AG04450 (cell line): Measurements from ENCODE around the gene ADAM8. TPM values are rescaled to one million over a fixed set of nuclear protein-coding genes. Genes with fewer than 3 reads are reported as not detected.

Experiments used
- CTCF ChIA-PET: fragments of 300-600, 350-600 bp; formaldehyde crosslinking; extraction: SDS; loops from one replicate; lab custom pipeline; 2022; ENCODE audit warnings: antibody characterized with exemption, inconsistent platforms; lab: Charles Lee
- POLR2A ChIA-PET: fragments of 350-600 bp; formaldehyde crosslinking; extraction: SDS; loops from one replicate; lab custom pipeline; 2021; ENCODE audit warnings: antibody characterized with exemption, inconsistent platforms; lab: Yijun Ruan, JAX
- DNase-seq: peaks from one replicate; pipeline ENCODE4 v3.0.0-alpha.2; 2011; ENCODE audit warnings: low read depth, low spot score
- H3K27ac ChIP-seq: one replicate; pipeline ENCODE4 v1.5.1; 2012; ENCODE audit warnings: low read depth, low read length, control low read depth
- H3K27me3 ChIP-seq: one replicate; pipeline ENCODE4 v1.6.0; 2012; ENCODE audit warnings: low read length; ENCODE audit not compliant: control insufficient read depth, insufficient read depth
- H3K4me3 ChIP-seq: 2 replicates; pipeline ENCODE4 v1.5.1; 2011; ENCODE audit warnings: mild to moderate bottlenecking, low read depth, low read length, control low read depth
- H3K9me3 ChIP-seq: 2 replicates; pipeline ENCODE4 v1.5.1; 2012; ENCODE audit warnings: low read length; ENCODE audit not compliant: control insufficient read depth, insufficient read depth
- polyA plus RNA-seq: library from polyadenylated mRNA; depleted of rRNA; stranded (reverse); fragments of >200 nt; gene quantifications from 2 replicates; pipeline ENCODE4 v1.2.3, GENCODE V29; 2011
- TF ChIP-seq, protein P1 (sequence below): IDR thresholded peaks from 2 replicates; pipeline ENCODE4 v1.5.1; 2011; ENCODE audit warnings: low read depth, low read length, control low read depth, inconsistent platforms

ADAM8 gene
- polyA plus RNA-seq, 1 experiment = 0.25 TPM

GRCh38 chr10:133298466-133298865, 21.8 kb upstream of the ADAM8 start:
- ChIA-PET CTCF (interaction anchor here (1.9 kb wide), 1 partner anchor 9 kb away, joined by 6 read pairs; no protein-coding TSS in a partner anchor), POLR2A (no interaction called here)
- H3K9me3 ChIP-seq = peaks cover 4% of the 10 kb centered on the region; the same call in 1 of the 2 replicates
- no peaks in the 10 kb centered on the region for H3K27me3 ChIP-seq
- TF ChIP-seq, protein P1, sequence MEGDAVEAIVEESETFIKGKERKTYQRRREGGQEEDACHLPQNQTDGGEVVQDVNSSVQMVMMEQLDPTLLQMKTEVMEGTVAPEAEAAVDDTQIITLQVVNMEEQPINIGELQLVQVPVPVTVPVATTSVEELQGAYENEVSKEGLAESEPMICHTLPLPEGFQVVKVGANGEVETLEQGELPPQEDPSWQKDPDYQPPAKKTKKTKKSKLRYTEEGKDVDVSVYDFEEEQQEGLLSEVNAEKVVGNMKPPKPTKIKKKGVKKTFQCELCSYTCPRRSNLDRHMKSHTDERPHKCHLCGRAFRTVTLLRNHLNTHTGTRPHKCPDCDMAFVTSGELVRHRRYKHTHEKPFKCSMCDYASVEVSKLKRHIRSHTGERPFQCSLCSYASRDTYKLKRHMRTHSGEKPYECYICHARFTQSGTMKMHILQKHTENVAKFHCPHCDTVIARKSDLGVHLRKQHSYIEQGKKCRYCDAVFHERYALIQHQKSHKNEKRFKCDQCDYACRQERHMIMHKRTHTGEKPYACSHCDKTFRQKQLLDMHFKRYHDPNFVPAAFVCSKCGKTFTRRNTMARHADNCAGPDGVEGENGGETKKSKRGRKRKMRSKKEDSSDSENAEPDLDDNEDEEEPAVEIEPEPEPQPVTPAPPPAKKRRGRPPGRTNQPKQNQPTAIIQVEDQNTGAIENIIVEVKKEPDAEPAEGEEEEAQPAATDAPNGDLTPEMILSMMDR = no peak
- H3K27ac ChIP-seq = no peak overlapping the region
- no peak for DNase-seq
- H3K4me3 ChIP-seq = no peak overlapping the region

GRCh38 chr10:133297504-133297903, 20.8 kb upstream of the ADAM8 start:
- CTCF ChIA-PET = no interaction called here

DNA sequence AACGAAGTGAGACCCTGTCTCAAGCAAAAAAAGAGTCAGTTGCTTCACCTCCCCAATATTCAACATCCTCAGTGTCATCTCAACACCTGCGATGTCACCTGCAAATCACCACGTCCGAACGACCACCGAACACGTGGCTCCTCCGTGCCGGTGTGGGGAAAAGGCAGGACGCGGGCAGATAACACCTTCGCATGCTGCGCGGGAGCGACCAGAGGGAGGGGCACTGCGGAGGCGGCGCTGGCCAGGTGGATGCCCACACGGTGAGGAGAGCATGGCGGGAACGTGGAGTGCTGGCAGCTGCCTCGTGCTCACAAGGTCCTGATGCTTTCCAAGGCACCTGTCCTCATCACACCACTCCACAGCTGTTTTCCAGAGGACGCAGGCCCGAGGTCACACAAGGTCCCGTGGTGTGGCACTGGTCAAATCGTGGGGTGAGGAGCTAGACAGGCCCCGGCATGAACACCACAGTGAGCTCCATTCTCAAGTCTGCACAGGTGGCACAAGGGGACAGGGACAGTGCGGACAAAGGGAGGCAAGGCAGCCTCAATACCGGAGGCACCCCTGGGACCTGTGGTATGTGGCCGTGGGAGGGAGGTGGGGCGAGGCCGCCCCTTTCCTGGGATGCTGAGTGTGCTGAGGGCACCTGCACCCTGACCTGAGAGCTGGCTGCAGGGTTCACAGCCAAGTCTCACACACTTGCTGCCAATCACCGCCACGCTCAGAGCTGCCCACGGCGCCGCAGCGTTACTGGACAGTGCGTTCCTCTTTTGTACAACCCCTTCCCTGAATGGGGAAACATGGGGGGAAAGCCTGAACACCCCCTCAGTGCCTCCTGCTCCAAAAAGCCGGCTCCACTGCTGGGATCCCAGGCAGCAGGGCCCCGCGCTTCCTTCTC, 19.0 kb upstream of the ADAM8 start:
- Histone ChIP-seq H3K4me3 (no peak overlapping the region), H3K27me3 (no peaks in the 10 kb centered on the region), H3K9me3 (peaks cover 5% of the 10 kb centered on the region; the same call in 1 of the 2 replicates), H3K27ac (no peak overlapping the region)
- ChIA-PET CTCF (interaction anchor here (1.0 to 1.1 kb wide), 2 partner anchors 34 kb away, joined by 3 read pairs; no protein-coding TSS in a partner anchor), POLR2A (interaction anchor here (0.6 kb wide), 1 partner anchor 41 kb away, joined by 4 read pairs; no protein-coding TSS in a partner anchor)
- DNase-seq = no peak
- TF ChIP-seq, protein P1 = no peak

More at GRCh38 chr10:133297504-133297903, 20.8 kb upstream of the ADAM8 start:
- POLR2A ChIA-PET = no interaction called here
- peaks cover 5% of the 10 kb centered on the region; the same call in 1 of the 2 replicates for H3K9me3 ChIP-seq
- TF ChIP-seq, protein P1 = no peak
- H3K27ac ChIP-seq = no peak overlapping the region
- no peak for DNase-seq
- no peak overlapping the region for H3K4me3 ChIP-seq
- H3K27me3 ChIP-seq = no peaks in the 10 kb centered on the region

- H3K27me3 ChIP-seq = no peaks in the 10 kb centered on the region
- H3K27ac ChIP-seq = no peak overlapping the region
- ChIA-PET CTCF (interaction anchor here (1.3 kb wide), 1 partner anchor 13 kb away, joined by 3 read pairs; no protein-coding TSS in a partner anchor), POLR2A (no interaction called here)
- H3K4me3 ChIP-seq = no peak overlapping the region
- H3K9me3 ChIP-seq = peaks cover 5% of the 10 kb centered on the region; the same call in 1 of the 2 replicates
- no peak for DNase-seq
- TF ChIP-seq, protein P1 = no peak
Measured at GRCh38 chr10:133294189-133294588, 17.5 kb upstream of the ADAM8 start.

DNA sequence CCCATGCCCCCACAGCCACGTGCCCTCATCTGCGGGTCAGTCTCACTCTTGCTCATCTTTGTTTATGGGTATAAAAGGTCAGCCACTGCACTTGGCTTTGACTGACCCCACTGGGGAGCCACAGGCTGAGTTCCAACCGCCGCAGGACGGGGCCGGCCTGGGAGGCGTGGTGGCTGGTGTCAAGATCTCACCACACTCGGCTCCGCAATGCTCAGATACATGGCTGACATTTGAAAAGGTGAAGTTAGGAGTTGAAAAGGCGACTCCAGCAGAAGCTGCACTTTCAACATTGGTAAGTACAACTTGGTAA, 17.1 kb upstream of the ADAM8 start:
- ChIA-PET POLR2A (interaction anchor here (1.3 kb wide), 1 partner anchor 14 kb away, joined by 3 read pairs; no protein-coding TSS in a partner anchor), CTCF (interaction anchor here (1.3 kb wide), 1 partner anchor 13 kb away, joined by 3 read pairs; no protein-coding TSS in a partner anchor)
- H3K27me3 ChIP-seq = no peaks in the 10 kb centered on the region
- no peak for DNase-seq
- TF ChIP-seq, protein P1 = no peak
- H3K27ac ChIP-seq = no peak overlapping the region
- peaks cover 5% of the 10 kb centered on the region; the same call in 1 of the 2 replicates for H3K9me3 ChIP-seq
- H3K4me3 ChIP-seq = no peak overlapping the region
